Nucleus accumbens (tissue), 56 donors: Measurements from ENCODE around the gene RNF20.
"Not testable (repeated sequence)": the region's sequence is repeated elsewhere in the genome, so short reads cannot be mapped to it uniquely, and the experiment has no call there.

ENCODE experiments used
- DNase-seq, 56 donors: peaks; one replicate each; lab custom pipeline; 2025; lab: John Stamatoyannopoulos, UW

The RNF20 gene

DNA sequence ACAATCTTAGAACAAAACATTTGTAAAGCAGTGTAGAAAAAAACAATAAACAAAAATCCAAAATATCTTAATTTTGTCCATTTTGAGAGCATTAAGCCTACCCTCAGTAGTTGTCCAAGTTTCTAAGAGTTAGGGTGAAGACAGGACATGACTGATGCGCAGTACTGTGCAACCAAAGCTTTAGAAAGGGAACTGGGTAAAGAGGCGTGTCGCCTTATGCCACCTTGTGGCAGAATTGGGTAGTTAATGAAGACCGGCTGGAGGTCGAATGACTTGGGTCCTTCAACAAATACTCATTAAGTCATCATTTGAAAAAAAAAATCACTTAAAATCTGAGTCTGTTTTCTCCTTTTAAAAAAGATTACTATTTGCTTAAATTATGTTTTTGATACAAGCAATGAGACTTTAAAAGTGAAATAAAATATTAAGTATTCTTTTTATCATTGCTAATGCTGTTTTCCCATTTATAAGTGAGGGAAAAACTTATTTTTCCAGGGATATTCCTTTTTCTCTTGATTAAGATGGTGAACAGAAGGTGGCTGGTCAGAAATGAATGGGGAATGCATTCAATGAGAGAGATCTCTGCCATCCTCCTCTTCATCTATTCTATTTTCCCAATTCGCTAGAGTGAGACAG is 3.5 kb upstream of the RNF20 start:
- peak in 50 of 56 donors; percentile 1 to 84 (median 46) for DNase-seq

DNA sequence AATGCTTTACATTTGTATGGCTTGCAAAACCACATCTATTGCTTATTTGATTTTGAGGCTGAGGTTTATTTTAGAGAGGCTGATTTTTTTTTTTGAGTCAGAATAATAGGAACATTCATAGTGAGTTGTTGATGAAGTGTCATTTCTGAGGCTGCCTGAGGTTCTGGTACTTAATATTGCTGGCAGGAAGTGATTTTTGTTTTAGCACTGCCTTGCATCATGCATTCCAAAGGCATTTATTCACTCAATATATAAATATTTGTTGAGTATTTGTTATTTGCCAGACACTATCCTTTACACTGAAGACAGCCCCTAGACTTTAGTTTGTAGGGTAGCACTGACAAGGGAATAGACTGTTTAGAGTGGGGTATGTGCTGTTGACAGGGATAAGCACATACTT is 2.7 kb downstream of the RNF20 start:
- DNase-seq, result no peak

DNA sequence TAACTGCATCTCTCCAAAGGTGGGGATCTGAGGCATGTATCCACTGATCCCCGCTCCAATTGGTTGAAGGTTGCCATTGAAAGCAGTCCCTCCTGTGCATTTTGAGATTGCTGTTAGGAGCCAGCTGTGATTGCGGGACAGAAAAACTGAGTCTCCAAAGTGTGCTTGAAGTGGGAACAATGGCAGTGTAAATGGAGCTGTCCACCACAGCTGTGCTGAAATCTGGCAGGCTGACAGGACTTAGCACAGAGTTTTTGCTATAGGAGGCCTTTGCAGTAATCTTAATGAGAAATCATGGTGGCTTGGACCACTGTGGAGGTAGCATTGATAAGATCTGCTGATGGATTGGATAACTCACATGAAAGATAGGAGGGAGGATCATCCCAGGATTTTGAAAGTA is 3.3 kb downstream of the RNF20 start:
- DNase-seq, result peak in 2 of 56 donors; percentile 4 to 25

GRCh38 chr9:101540069-101540468 is 6.4 kb downstream of the RNF20 start:
- DNase-seq, result no peak

- no peak for DNase-seq
These were observed 9.6 kb downstream of the RNF20 start for GRCh38 chr9:101543098-101543735.

DNA sequence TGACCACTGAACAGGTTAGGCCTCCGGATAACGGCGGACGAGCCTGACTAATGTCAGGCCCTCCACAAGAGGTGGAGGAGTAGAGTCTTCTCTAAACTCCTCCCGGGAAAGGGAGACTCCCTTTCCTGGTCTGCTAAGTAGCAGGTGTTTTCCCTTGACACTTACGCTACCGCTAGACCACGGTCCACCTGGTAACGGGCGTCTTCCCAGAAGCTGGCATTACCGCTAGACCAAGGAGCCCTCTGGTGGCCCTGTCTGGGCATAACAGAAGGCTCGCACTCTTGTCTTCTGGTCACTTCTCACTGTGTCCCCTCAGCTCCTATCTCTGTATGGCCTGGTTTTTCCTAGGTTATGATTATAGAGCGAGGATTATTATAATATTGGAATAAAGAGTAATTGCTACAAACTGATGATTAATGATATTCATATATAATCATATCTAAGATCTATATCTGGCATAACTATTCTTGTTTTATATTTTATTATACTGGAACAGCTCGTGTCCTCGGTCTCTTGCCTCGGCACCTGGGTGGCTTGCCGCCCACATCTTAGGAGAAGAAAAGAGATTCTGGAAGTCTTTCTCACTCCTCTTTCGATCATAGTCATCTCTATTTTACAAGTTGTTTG is 15.9 kb downstream of the RNF20 start:
- DNase-seq, result not testable (repeated sequence)

DNA sequence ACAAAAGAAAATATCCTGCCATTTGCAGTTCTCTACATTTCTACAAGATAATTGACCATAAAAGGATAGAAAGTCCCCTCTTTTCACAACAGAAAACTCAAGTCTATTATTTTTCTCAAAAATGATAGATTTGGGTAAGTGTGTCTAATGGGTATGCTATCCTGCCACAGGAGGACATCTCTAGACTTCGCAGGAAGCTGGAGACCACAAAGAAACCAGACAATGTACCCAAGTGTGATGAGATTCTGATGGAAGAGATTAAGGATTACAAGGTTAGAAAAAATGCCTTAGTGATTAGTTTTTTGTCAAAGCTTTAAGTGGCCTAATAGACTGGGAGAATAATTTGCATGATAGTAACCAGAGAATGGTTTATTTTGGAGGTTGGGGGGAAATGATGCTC is 28.1 kb downstream of the RNF20 start:
- DNase-seq, result no peak

DNA sequence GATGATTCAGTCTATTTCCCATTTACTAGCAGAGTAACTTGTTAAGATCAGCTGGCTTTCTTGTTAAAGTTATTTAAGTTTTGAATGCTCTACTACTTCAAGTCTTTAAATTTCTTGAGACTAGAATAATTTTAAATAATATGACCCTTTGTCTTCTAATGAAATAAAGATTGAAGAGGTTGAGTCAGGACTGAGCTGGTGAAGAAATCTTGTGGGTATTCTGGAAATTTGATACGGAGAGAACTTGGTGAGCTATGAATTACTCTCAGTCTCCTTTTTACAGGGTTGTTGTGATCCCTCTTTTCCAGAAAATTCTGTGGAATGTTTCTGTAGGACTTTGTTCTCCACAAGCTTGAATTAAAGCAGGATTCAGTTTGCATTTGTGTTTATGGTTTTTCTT is 29.3 kb downstream of the RNF20 start:
- DNase-seq, result no peak

- no peak for DNase-seq
These were observed 30.6 kb downstream of the RNF20 start for GRCh38 chr9:101564252-101564651.

DNA sequence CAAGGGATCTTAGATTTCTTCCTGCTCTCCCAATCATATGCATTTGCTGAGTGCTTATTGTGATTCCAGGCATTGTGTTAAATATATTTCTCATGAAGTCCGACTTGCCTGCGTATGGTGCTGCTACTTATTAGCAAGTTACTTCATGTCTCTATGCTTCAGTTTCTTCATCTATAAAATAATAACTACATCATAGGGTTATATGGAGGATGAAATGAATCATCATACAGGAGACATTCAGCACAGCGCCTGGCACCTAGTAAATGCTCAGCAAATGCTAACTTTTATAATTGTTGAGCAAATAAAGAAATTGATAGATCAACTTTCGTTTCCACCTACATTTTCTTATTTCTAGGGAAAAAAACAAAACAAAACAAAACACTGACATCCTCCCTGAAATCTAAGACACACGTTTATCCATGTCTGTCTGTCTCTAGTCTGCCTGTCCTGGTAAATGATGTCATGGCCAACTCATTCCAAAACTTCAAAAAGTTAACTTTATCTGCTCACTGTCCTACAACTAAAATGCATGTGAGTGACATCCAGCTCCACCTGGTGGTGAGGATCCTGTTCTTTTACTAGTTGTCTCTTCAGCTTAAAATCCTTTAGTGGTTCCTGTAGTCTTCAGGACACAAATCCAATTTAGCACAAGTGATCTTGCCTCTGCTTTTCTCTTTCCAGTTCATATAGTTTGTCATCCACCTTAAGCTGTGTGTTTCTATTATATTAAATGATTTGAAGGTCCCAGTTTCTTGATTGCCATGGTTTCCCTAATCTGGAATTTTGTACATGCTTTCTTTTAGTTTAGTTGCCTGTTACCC is 33.5 kb downstream of the RNF20 start:
- DNase-seq, result peak in 1 of 56 donors; percentile 7

GRCh38 chr9:101567725-101568350 is 34.2 kb downstream of the RNF20 start:
- no peak for DNase-seq

- no peak for DNase-seq
These were observed 36.3 kb downstream of the RNF20 start for GRCh38 chr9:101569741-101570501.

GRCh38 chr9:101571114-101571513 is 37.5 kb downstream of the RNF20 start:
- no peak for DNase-seq

- DNase-seq, result no peak
These were observed 38.7 kb downstream of the RNF20 start for GRCh38 chr9:101572316-101572715.

- DNase-seq, result no peak
These were observed 41.2 kb downstream of the RNF20 start for GRCh38 chr9:101574731-101575333.

DNA sequence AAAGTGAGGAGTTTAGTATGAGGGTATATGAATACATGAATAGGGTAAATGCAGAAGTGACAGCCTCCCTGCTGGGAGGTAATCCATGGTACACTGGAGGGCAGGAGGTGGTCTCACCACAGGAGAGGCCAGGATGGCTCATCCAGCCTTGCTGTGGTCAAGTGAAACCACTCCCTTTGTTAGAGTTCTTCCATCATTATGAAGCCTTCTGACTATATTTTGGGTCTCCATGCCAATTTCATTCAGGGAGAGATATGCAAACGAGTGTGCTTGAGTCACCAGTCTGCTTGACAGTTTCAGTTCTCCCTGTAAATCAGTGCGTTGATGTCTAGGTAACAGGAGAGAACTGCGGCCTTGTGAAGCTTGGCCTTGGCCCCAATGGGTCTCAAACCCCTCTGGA is 44.7 kb downstream of the RNF20 start:
- no peak for DNase-seq

GRCh38 chr9:101579711-101580545 is 46.3 kb downstream of the RNF20 start:
- no peak for DNase-seq

GRCh38 chr9:101582553-101582952 is 48.9 kb downstream of the RNF20 start:
- DNase-seq, result no peak

GRCh38 chr9:101585740-101586139 is 52.1 kb downstream of the RNF20 start:
- DNase-seq, result no peak
